Activated CD8-positive, alpha-beta memory T cell treated with anti-CD3 and anti-CD28 coated beads, Interleukin-2, amount 10 ng/mL, durations not matched to agents 7 days and 5 days (primary cell): ENCODE measurements around the gene DIPK1B. TPM values are rescaled to one million over a fixed set of nuclear protein-coding genes. Genes with fewer than 3 reads are reported as not detected.
A peak's percentile ranks its signal among the peaks of the same experiment; 100 is the strongest.

Experiments used
- ATAC-seq: fragments of 150-1000 bp; cut with Tn5 transposase; one replicate; pipeline ENCODE4 v1.10.0; 2021; ENCODE audit warnings: moderate library complexity
- CTCF ChIA-PET: fragments of 350-600 bp; sonication (Branson Sonifier 250); formaldehyde crosslinking; loops from one replicate; lab custom pipeline; 2021; ENCODE audit warnings: antibody characterized with exemption; lab: Charles Lee
- DNase-seq: peaks from one replicate; pipeline ENCODE4 v3.0.0-alpha.2; 2020
- H3K27ac Mint-ChIP-seq: one replicate; pipeline ENCODE4 v1.8.0; 2021; ENCODE audit warnings: mild to moderate bottlenecking, mixed read lengths
- H3K27me3 Mint-ChIP-seq: one replicate; pipeline ENCODE4 v1.8.0; 2021; ENCODE audit warnings: mixed read lengths
- H3K36me3 Mint-ChIP-seq: one replicate; pipeline ENCODE4 v1.8.0; 2021; ENCODE audit warnings: mild to moderate bottlenecking, mixed read lengths
- H3K4me1 Mint-ChIP-seq: one replicate; pipeline ENCODE4 v1.8.0; 2021; ENCODE audit warnings: mixed read lengths
- H3K4me3 Mint-ChIP-seq: one replicate; pipeline ENCODE4 v1.8.0; 2021; ENCODE audit warnings: mild to moderate bottlenecking, moderate library complexity, mixed read lengths
- H3K9me3 Mint-ChIP-seq: one replicate; pipeline ENCODE4 v1.8.0; 2022; ENCODE audit warnings: low read depth, mixed read lengths
- total RNA-seq, 2 experiments: library from RNA; stranded (reverse); gene quantifications; one replicate each; pipeline ENCODE4 v1.2.3, GENCODE V29; 2021

Gene DIPK1B
- total RNA-seq, 2 experiments from 2014 or later: not detected

- DNase-seq (no peak), ATAC-seq (no peak)
- H3K4me3 Mint-ChIP-seq: no peak overlapping the region
- no peak overlapping the region for H3K27ac Mint-ChIP-seq
- CTCF ChIA-PET: no interaction called here
- H3K27me3 Mint-ChIP-seq: peaks cover 28% of the 10 kb centered on the region
- no peaks in the 10 kb centered on the region for H3K36me3 Mint-ChIP-seq
- H3K4me1 Mint-ChIP-seq: peaks cover 10% of the 10 kb centered on the region
- no peaks in the 10 kb centered on the region for H3K9me3 Mint-ChIP-seq
These were observed 19.3 kb upstream of the DIPK1B start for GRCh38 chr9:136693135-136693489.

- CTCF ChIA-PET: interaction anchor here (0.6 to 2.3 kb wide), 3 partner anchors 17 to 38 kb away, joined by 3 to 5 read pairs (median 4); no protein-coding TSS in a partner anchor
These were observed 18.7 kb upstream of the DIPK1B start for GRCh38 chr9:136693490-136694162.

GRCh38 chr9:136694163-136694871 is 18.1 kb upstream of the DIPK1B start:
- Mint-ChIP-seq H3K27ac (no peak overlapping the region), H3K27me3 (peaks cover 29% of the 10 kb centered on the region), H3K4me1 (peaks cover 6% of the 10 kb centered on the region), H3K9me3 (no peaks in the 10 kb centered on the region), H3K36me3 (no peaks in the 10 kb centered on the region), H3K4me3 (no peak overlapping the region)
- peak; percentile 63 for DNase-seq
- CTCF ChIA-PET: interaction anchor here (0.6 to 2.3 kb wide), 7 partner anchors 11 to 210 kb away, joined by 3 to 5 read pairs (median 3); no protein-coding TSS in a partner anchor
- peak; percentile 54 for ATAC-seq

More at GRCh38 chr9:136693490-136694162, 18.7 kb upstream of the DIPK1B start:
- peaks cover 29% of the 10 kb centered on the region for H3K27me3 Mint-ChIP-seq
- H3K9me3 Mint-ChIP-seq: no peaks in the 10 kb centered on the region
- H3K4me1 Mint-ChIP-seq: peaks cover 6% of the 10 kb centered on the region
- DNase-seq (no peak), ATAC-seq (peak; percentile 32)
- no peaks in the 10 kb centered on the region for H3K36me3 Mint-ChIP-seq
- no peak overlapping the region for H3K27ac Mint-ChIP-seq
- H3K4me3 Mint-ChIP-seq: no peak overlapping the region

GRCh38 chr9:136694872-136695247 is 17.5 kb upstream of the DIPK1B start:
- H3K9me3 Mint-ChIP-seq: no peaks in the 10 kb centered on the region
- no peak overlapping the region for H3K4me3 Mint-ChIP-seq
- no peak for DNase-seq

GRCh38 chr9:136695435-136695895 is 16.9 kb upstream of the DIPK1B start:
- Mint-ChIP-seq H3K27me3 (peaks cover 28% of the 10 kb centered on the region), H3K27ac (no peak overlapping the region), H3K4me3 (no peak overlapping the region), H3K36me3 (no peaks in the 10 kb centered on the region), H3K9me3 (no peaks in the 10 kb centered on the region), H3K4me1 (peaks cover 10% of the 10 kb centered on the region)
- DNase-seq: no peak
- CTCF ChIA-PET: interaction anchor here (0.7 to 2.3 kb wide), 4 partner anchors 19 to 211 kb away, joined by 3 to 5 read pairs (median 3); no protein-coding TSS in a partner anchor
- ATAC-seq: no peak

More at GRCh38 chr9:136694872-136695247, 17.5 kb upstream of the DIPK1B start:
- ATAC-seq: no peak
- H3K27ac Mint-ChIP-seq: no peak overlapping the region
- peaks cover 28% of the 10 kb centered on the region for H3K27me3 Mint-ChIP-seq
- CTCF ChIA-PET: interaction anchor here (0.7 to 2.3 kb wide), 5 partner anchors 12 to 211 kb away, joined by 3 to 5 read pairs (median 3); no protein-coding TSS in a partner anchor
- no peaks in the 10 kb centered on the region for H3K36me3 Mint-ChIP-seq
- H3K4me1 Mint-ChIP-seq: peaks cover 6% of the 10 kb centered on the region

GRCh38 chr9:136695955-136696354 is 16.4 kb upstream of the DIPK1B start:
- CTCF ChIA-PET: no interaction called here
- Mint-ChIP-seq H3K27me3 (peaks cover 28% of the 10 kb centered on the region), H3K4me3 (no peak overlapping the region), H3K4me1 (peaks cover 14% of the 10 kb centered on the region), H3K27ac (no peak overlapping the region), H3K36me3 (no peaks in the 10 kb centered on the region), H3K9me3 (no peaks in the 10 kb centered on the region)
- DNase-seq: no peak
- no peak for ATAC-seq

GRCh38 chr9:136696502-136696901 is 15.9 kb upstream of the DIPK1B start:
- peaks cover 19% of the 10 kb centered on the region for H3K4me1 Mint-ChIP-seq
- CTCF ChIA-PET: no interaction called here
- H3K4me3 Mint-ChIP-seq: no peak overlapping the region
- ATAC-seq (no peak), DNase-seq (no peak)
- H3K36me3 Mint-ChIP-seq: no peaks in the 10 kb centered on the region
- no peaks in the 10 kb centered on the region for H3K9me3 Mint-ChIP-seq
- peaks cover 28% of the 10 kb centered on the region for H3K27me3 Mint-ChIP-seq
- H3K27ac Mint-ChIP-seq: no peak overlapping the region

GRCh38 chr9:136697146-136697820 is 15.1 kb upstream of the DIPK1B start:
- no peak overlapping the region for H3K27ac Mint-ChIP-seq
- H3K4me1 Mint-ChIP-seq: peaks cover 24% of the 10 kb centered on the region
- peaks cover 28% of the 10 kb centered on the region for H3K27me3 Mint-ChIP-seq
- no peaks in the 10 kb centered on the region for H3K9me3 Mint-ChIP-seq
- no peak overlapping the region for H3K4me3 Mint-ChIP-seq
- DNase-seq: no peak
- no peak for ATAC-seq
- CTCF ChIA-PET: interaction anchor here (1.2 kb wide), 1 partner anchor 30 kb away, joined by 4 read pairs; no protein-coding TSS in a partner anchor
- no peaks in the 10 kb centered on the region for H3K36me3 Mint-ChIP-seq

- DNase-seq (no peak), ATAC-seq (no peak)
- no peak overlapping the region for H3K4me3 Mint-ChIP-seq
- CTCF ChIA-PET: interaction anchor here (1.2 kb wide), 1 partner anchor 29 kb away, joined by 4 read pairs; no protein-coding TSS in a partner anchor
- no peaks in the 10 kb centered on the region for H3K36me3 Mint-ChIP-seq
- no peak overlapping the region for H3K27ac Mint-ChIP-seq
- H3K9me3 Mint-ChIP-seq: no peaks in the 10 kb centered on the region
- peaks cover 28% of the 10 kb centered on the region for H3K27me3 Mint-ChIP-seq
- H3K4me1 Mint-ChIP-seq: peaks cover 27% of the 10 kb centered on the region
These were observed 14.4 kb upstream of the DIPK1B start for GRCh38 chr9:136697821-136698526.

GRCh38 chr9:136698635-136699246 is 13.6 kb upstream of the DIPK1B start:
- no peak overlapping the region for H3K4me3 Mint-ChIP-seq
- CTCF ChIA-PET: interaction anchor here (4.7 kb wide), 1 partner anchor 29 kb away, joined by 30 read pairs; no protein-coding TSS in a partner anchor
- H3K27ac Mint-ChIP-seq: no peak overlapping the region
- no peak for DNase-seq
- H3K4me1 Mint-ChIP-seq: peaks cover 29% of the 10 kb centered on the region
- ATAC-seq: no peak
- H3K36me3 Mint-ChIP-seq: no peaks in the 10 kb centered on the region
- no peaks in the 10 kb centered on the region for H3K9me3 Mint-ChIP-seq
- peaks cover 29% of the 10 kb centered on the region for H3K27me3 Mint-ChIP-seq

- H3K27me3 Mint-ChIP-seq: peaks cover 28% of the 10 kb centered on the region
- H3K4me3 Mint-ChIP-seq: no peak overlapping the region
- no peak for DNase-seq
- H3K4me1 Mint-ChIP-seq: peaks cover 29% of the 10 kb centered on the region
- H3K9me3 Mint-ChIP-seq: no peaks in the 10 kb centered on the region
- H3K36me3 Mint-ChIP-seq: no peaks in the 10 kb centered on the region
- CTCF ChIA-PET: interaction anchor here (1.0 to 4.7 kb wide), 5 partner anchors 10 to 244 kb away, joined by 3 to 30 read pairs (median 7); no protein-coding TSS in a partner anchor
- no peak overlapping the region for H3K27ac Mint-ChIP-seq
- no peak for ATAC-seq
These were observed 12.1 kb upstream of the DIPK1B start for GRCh38 chr9:136700304-136700703.

- no peaks in the 10 kb centered on the region for H3K9me3 Mint-ChIP-seq
- DNase-seq (peak; percentile 84), ATAC-seq (peak; percentile 92)
- no peaks in the 10 kb centered on the region for H3K36me3 Mint-ChIP-seq
- peak overlapping the region; percentile 66 for H3K4me3 Mint-ChIP-seq
- CTCF ChIA-PET: interaction anchor here (1.0 to 4.7 kb wide), 7 partner anchors 11 to 243 kb away, joined by 3 to 30 read pairs (median 3); no protein-coding TSS in a partner anchor
- H3K4me1 Mint-ChIP-seq: peaks cover 29% of the 10 kb centered on the region
- peak overlapping the region; percentile 81 for H3K27ac Mint-ChIP-seq
- peaks cover 32% of the 10 kb centered on the region for H3K27me3 Mint-ChIP-seq
These were observed 11.3 kb upstream of the DIPK1B start for GRCh38 chr9:136700959-136701667.
